B cell (primary cell): ENCODE data around the gene KAZN. TPM values are rescaled to one million over a fixed set of nuclear protein-coding genes. Genes with fewer than 3 reads are reported as not detected.

ENCODE experiments used
- ATAC-seq: fragments of 200-7000 bp; cut with Tn5 transposase; one replicate; pipeline ENCODE4 v1.10.0; 2021; ENCODE audit warnings: low read depth, mild to moderate bottlenecking, moderate number of reproducible peaks, moderate library complexity
- CTCF ChIA-PET: fragments of 350-600 bp; sonication (Branson Sonifier 250); formaldehyde crosslinking; loops from one replicate; lab custom pipeline; 2021; ENCODE audit warnings: antibody characterized with exemption, inconsistent platforms; lab: Charles Lee
- POLR2A ChIA-PET: fragments of 350-600 bp; sonication (Branson Sonifier 250); formaldehyde crosslinking; loops from one replicate; lab custom pipeline; 2021; ENCODE audit warnings: antibody characterized with exemption; lab: Charles Lee
- DNase-seq: peaks from one replicate; pipeline ENCODE4 v3.0.0; 2013
- H2AFZ ChIP-seq: 2 replicates; pipeline ENCODE4 v1.6.1; 2012; ENCODE audit warnings: mild to moderate bottlenecking, low read depth, low read length; ENCODE audit not compliant: insufficient read depth, poor library complexity, severe bottlenecking
- H3K27ac ChIP-seq, 2 donors: 1 replicate in 1 of 2; 2 replicates in 1 of 2; pipeline ENCODE4 v1.5.1; 2012 to 2013; ENCODE audit warnings: low read length in 2 of 2, mild to moderate bottlenecking in 2 of 2, moderate library complexity in 1 of 2
- H3K27me3 ChIP-seq, 4 experiments: fragments of 200-600 bp in 1 of 4; sonication (generic) in 1 of 4; replicated peaks in 1 of 4; 1 replicate in 2 of 4; 2 replicates in 2 of 4; pipeline versions ENCODE4 v1.6.1 to v1.7.0; 2013 to 2016; ENCODE audit warnings: low read length in 3 of 4, mild to moderate bottlenecking in 2 of 4, mixed read lengths in 1 of 4, moderate library complexity in 1 of 4; ENCODE audit not compliant: insufficient read depth in 4 of 4, control insufficient read depth in 3 of 4; ENCODE audit errors: control extremely low read depth in 1 of 4
- H3K36me3 ChIP-seq, 2 experiments: replicated peaks in 1 of 2; 1 replicate in 1 of 2; 2 replicates in 1 of 2; pipeline versions ENCODE4 v1.6.1 to v1.7.1; 2013; ENCODE audit warnings: low read length in 1 of 2; ENCODE audit not compliant: insufficient read depth in 2 of 2, control insufficient read depth in 1 of 2; ENCODE audit errors: control extremely low read depth in 1 of 2, extremely low read depth in 1 of 2
- H3K4me1 ChIP-seq, 2 donors: fragments of 200-600 bp in 1 of 2; sonication (generic) in 1 of 2; 1 replicate in 1 of 2; 2 replicates in 1 of 2; pipeline versions ENCODE4 v1.5.1 to v1.6.1; 2013 to 2017; ENCODE audit warnings: low read length in 2 of 2; ENCODE audit not compliant: control insufficient read depth in 2 of 2, insufficient read depth in 2 of 2
- H3K4me2 ChIP-seq: replicated peaks from 2 replicates; pipeline ENCODE3; 2012; ENCODE audit warnings: mild to moderate bottlenecking, low read depth, low read length; ENCODE audit not compliant: poor library complexity, severe bottlenecking
- H3K4me3 ChIP-seq, 5 experiments: fragments of 200-600 bp in 1 of 5; sonication (generic) in 1 of 5; 1 replicate in 3 of 5; 2 replicates in 2 of 5; pipeline versions ENCODE4 v1.5.1 to v1.7.0; 2011 to 2016; ENCODE audit warnings: low read length in 4 of 5, mild to moderate bottlenecking in 4 of 5, low read depth in 2 of 5, control low read depth in 1 of 5, moderate library complexity in 1 of 5; ENCODE audit not compliant: insufficient read depth in 1 of 5; ENCODE audit errors: control extremely low read depth in 1 of 5, extremely low read depth in 1 of 5
- H3K79me2 ChIP-seq: fragments of 200-600 bp; sonication (generic); one replicate; pipeline ENCODE4 v1.6.0; 2016; ENCODE audit warnings: low read length; ENCODE audit not compliant: control insufficient read depth, insufficient read depth
- H3K9ac ChIP-seq: fragments of 200-600 bp; sonication (generic); 2 replicates; pipeline ENCODE4 v1.6.1; 2017; ENCODE audit warnings: mild to moderate bottlenecking, low read length, moderate library complexity
- H3K9me3 ChIP-seq, 3 donors: one replicate each; pipeline versions ENCODE4 v1.6.1 to v1.7.1; 2013; ENCODE audit warnings: low read length in 2 of 3; ENCODE audit not compliant: control insufficient read depth in 2 of 3, insufficient read depth in 1 of 3; ENCODE audit errors: control extremely low read depth in 1 of 3
- H4K20me1 ChIP-seq: 2 replicates; pipeline ENCODE4 v1.6.0; 2012; ENCODE audit warnings: mild to moderate bottlenecking, low read length; ENCODE audit not compliant: insufficient read depth, control insufficient read depth, poor library complexity, severe bottlenecking
- H3K27ac Mint-ChIP-seq: one replicate; pipeline ENCODE4 v1.8.0; 2021; ENCODE audit warnings: mixed read lengths
- H3K27me3 Mint-ChIP-seq: one replicate; pipeline ENCODE4 v1.8.0; 2021; ENCODE audit warnings: mixed read lengths
- H3K4me1 Mint-ChIP-seq: one replicate; pipeline ENCODE4 v1.8.0; 2021; ENCODE audit warnings: mixed read lengths
- H3K4me3 Mint-ChIP-seq: one replicate; pipeline ENCODE4 v1.8.0; 2021; ENCODE audit warnings: mixed read lengths
- H3K9me3 Mint-ChIP-seq: one replicate; pipeline ENCODE4 v1.8.0; 2022; ENCODE audit warnings: mixed read lengths; ENCODE audit not compliant: insufficient read depth
- CTCF ChIP-seq: fragments of 200-600 bp; IDR thresholded peaks from one replicate; pipeline ENCODE4 v1.8.0; 2022; ENCODE audit warnings: antibody characterized with exemption, mild to moderate bottlenecking
- EZH2 ChIP-seq: IDR thresholded peaks from 2 replicates; pipeline ENCODE4 v1.6.1; 2012; ENCODE audit warnings: borderline replicate concordance, low read depth, mild to moderate bottlenecking, moderate library complexity, low read length; ENCODE audit not compliant: insufficient read depth, poor library complexity, severe bottlenecking
- WGBS: methylation state at CpG from one replicate; pipeline ENCODE4 v1.1.5; 2013; ENCODE audit warnings: missing lambda C conversion rate; ENCODE audit not compliant: insufficient coverage; 5-methylcytosine and 5-hydroxymethylcytosine counted together
- intact Hi-C: fragments of 100-400 bp; cut with micrococcal nuclease; formaldehyde crosslinking; loops from one replicate; pipeline ENCODE4 v1.10.0; 2022
- polyA plus RNA-seq: library from polyadenylated mRNA; depleted of rRNA; stranded (reverse); fragments of >200 nt; gene quantifications from 2 replicates; pipeline ENCODE4 v1.2.3, GENCODE V29; 2012
- total RNA-seq, 2 donors: library from RNA; stranded (reverse); fragments of 120-200 nt in 1 of 2; gene quantifications; 1 replicate in 1 of 2; 2 replicates in 1 of 2; pipeline versions ENCODE4 v1.2.3 to v1.2.4, GENCODE V29; 2013 to 2022

KAZN gene
- total and polyA plus RNA-seq, 2 donors (not counting 1 experiment from before 2014, with no cell fraction given): 0.13 to 0.39 TPM

GRCh38 chr1:14694589-14694988 lies 96.1 kb downstream of the KAZN start:
- CTCF ChIA-PET: no interaction called here

GRCh38 chr1:14696761-14697160 lies 98.3 kb downstream of the KAZN start:
- H2AFZ ChIP-seq: no peak overlapping the region
- H3K4me2 ChIP-seq: no peak overlapping the region
- no peaks in the 10 kb centered on the region for H4K20me1 ChIP-seq
- H3K79me2 ChIP-seq: no peaks in the 10 kb centered on the region
- no peaks in the 10 kb centered on the region for H3K4me1 ChIP-seq
- DNase-seq (no peak), ATAC-seq (no peak)
- WGBS: 75% methylated on average over 3 of the region's 5 CpGs
- no peaks in the 10 kb centered on the region for H3K36me3 ChIP-seq
- TF ChIP-seq CTCF: no peak
- no peak for TF ChIP-seq EZH2
- peaks cover 9% of the 10 kb centered on the region for H3K27me3 Mint-ChIP-seq
- H3K9me3 ChIP-seq: no peaks in the 10 kb centered on the region
- intact Hi-C loops: no loop called here
- H3K4me3 Mint-ChIP-seq: no peak overlapping the region
- no peak overlapping the region for H3K27ac Mint-ChIP-seq
- H3K27me3 ChIP-seq: peaks cover 0 to 7% (median 0%) of the 10 kb centered on the region in 4 experiments
- H3K4me3 ChIP-seq: no peak overlapping the region
- H3K9ac ChIP-seq: no peak overlapping the region
- no peak overlapping the region for H3K27ac ChIP-seq
- H3K9me3 Mint-ChIP-seq: no peaks in the 10 kb centered on the region
- H3K4me1 Mint-ChIP-seq: no peaks in the 10 kb centered on the region
- POLR2A ChIA-PET: no interaction called here
- CTCF ChIA-PET: no interaction called here

More at GRCh38 chr1:14694589-14694988, 96.1 kb downstream of the KAZN start:
- H3K79me2 ChIP-seq: no peaks in the 10 kb centered on the region
- no peaks in the 10 kb centered on the region for H3K9me3 ChIP-seq
- no peak overlapping the region for H3K27ac ChIP-seq
- Mint-ChIP-seq H3K4me1 (no peaks in the 10 kb centered on the region), H3K27me3 (peaks cover 9% of the 10 kb centered on the region), H3K4me3 (no peak overlapping the region), H3K27ac (no peak overlapping the region), H3K9me3 (no peaks in the 10 kb centered on the region)
- DNase-seq (no peak), ATAC-seq (no peak)
- no peak overlapping the region for H3K4me2 ChIP-seq
- no peaks in the 10 kb centered on the region for H4K20me1 ChIP-seq
- peaks cover 0 to 7% (median 0%) of the 10 kb centered on the region in 4 experiments for H3K27me3 ChIP-seq
- POLR2A ChIA-PET: no interaction called here
- no peak overlapping the region for H3K4me3 ChIP-seq
- intact Hi-C loops: no loop called here
- no peaks in the 10 kb centered on the region for H3K4me1 ChIP-seq
- TF ChIP-seq CTCF (no peak), EZH2 (no peak)
- 100% methylated on average over 2 of the region's 3 CpGs for WGBS
- H3K36me3 ChIP-seq: no peaks in the 10 kb centered on the region
- no peak overlapping the region for H3K9ac ChIP-seq
- no peak overlapping the region for H2AFZ ChIP-seq
